Measurements from ENCODE around the gene MYO5C. TPM values are rescaled to one million over a fixed set of nuclear protein-coding genes. Genes with fewer than 3 reads are reported as not detected.

MYO5C gene
- total RNA-seq, 1 donor from 2014 or later: 22.9 TPM

- H3K4me1 Mint-ChIP-seq (ENCODE audit: unreplicated experiment): peaks cover 22% of the 10 kb centered on the region
- no peak overlapping the region for H3K4me3 Mint-ChIP-seq (ENCODE audit: unreplicated experiment)
- TF ChIP-seq CTCF (IDR thresholded peaks at IDR 0.05; ENCODE audit: unreplicated experiment): no peak
- no peaks in the 10 kb centered on the region for H3K9me3 Mint-ChIP-seq (ENCODE audit: unreplicated experiment)
- no peak overlapping the region for H3K27ac Mint-ChIP-seq (ENCODE audit: unreplicated experiment)
- H3K27me3 Mint-ChIP-seq (ENCODE audit: unreplicated experiment): peaks cover 4% of the 10 kb centered on the region
- peaks cover 5% of the 10 kb centered on the region for H3K36me3 Mint-ChIP-seq (ENCODE audit: low read depth, unreplicated experiment)
- DNase-seq (ENCODE audit: low spot score): no peak
Measured at GRCh38 chr15:52255008-52255407, 40.6 kb downstream of the MYO5C start.

- Mint-ChIP-seq H3K4me1 (ENCODE audit: unreplicated experiment) (peaks cover 22% of the 10 kb centered on the region), H3K36me3 (ENCODE audit: low read depth, unreplicated experiment) (peaks cover 5% of the 10 kb centered on the region), H3K27ac (ENCODE audit: unreplicated experiment) (no peak overlapping the region)
Measured at GRCh38 chr15:52254391-52254790, 41.2 kb downstream of the MYO5C start.

GRCh38 chr15:52252781-52253180 is 42.8 kb downstream of the MYO5C start:
- H3K27ac Mint-ChIP-seq (ENCODE audit: unreplicated experiment): no peak overlapping the region
- no peak overlapping the region for H3K4me3 Mint-ChIP-seq (ENCODE audit: unreplicated experiment)
- H3K36me3 Mint-ChIP-seq (ENCODE audit: low read depth, unreplicated experiment): peaks cover 6% of the 10 kb centered on the region
- no peak for TF ChIP-seq CTCF (IDR thresholded peaks at IDR 0.05; ENCODE audit: unreplicated experiment)
- H3K9me3 Mint-ChIP-seq (ENCODE audit: unreplicated experiment): no peaks in the 10 kb centered on the region
- H3K27me3 Mint-ChIP-seq (ENCODE audit: unreplicated experiment): peaks cover 2% of the 10 kb centered on the region
- H3K4me1 Mint-ChIP-seq (ENCODE audit: unreplicated experiment): peaks cover 22% of the 10 kb centered on the region
- DNase-seq (ENCODE audit: low spot score): no peak

More at GRCh38 chr15:52254391-52254790, 41.2 kb downstream of the MYO5C start:
- H3K27me3 Mint-ChIP-seq (ENCODE audit: unreplicated experiment): peaks cover 4% of the 10 kb centered on the region
- no peaks in the 10 kb centered on the region for H3K9me3 Mint-ChIP-seq (ENCODE audit: unreplicated experiment)
- H3K4me3 Mint-ChIP-seq (ENCODE audit: unreplicated experiment): no peak overlapping the region
- TF ChIP-seq CTCF (IDR thresholded peaks at IDR 0.05; ENCODE audit: unreplicated experiment): no peak
- DNase-seq (ENCODE audit: low spot score): peak; percentile 31

DNA sequence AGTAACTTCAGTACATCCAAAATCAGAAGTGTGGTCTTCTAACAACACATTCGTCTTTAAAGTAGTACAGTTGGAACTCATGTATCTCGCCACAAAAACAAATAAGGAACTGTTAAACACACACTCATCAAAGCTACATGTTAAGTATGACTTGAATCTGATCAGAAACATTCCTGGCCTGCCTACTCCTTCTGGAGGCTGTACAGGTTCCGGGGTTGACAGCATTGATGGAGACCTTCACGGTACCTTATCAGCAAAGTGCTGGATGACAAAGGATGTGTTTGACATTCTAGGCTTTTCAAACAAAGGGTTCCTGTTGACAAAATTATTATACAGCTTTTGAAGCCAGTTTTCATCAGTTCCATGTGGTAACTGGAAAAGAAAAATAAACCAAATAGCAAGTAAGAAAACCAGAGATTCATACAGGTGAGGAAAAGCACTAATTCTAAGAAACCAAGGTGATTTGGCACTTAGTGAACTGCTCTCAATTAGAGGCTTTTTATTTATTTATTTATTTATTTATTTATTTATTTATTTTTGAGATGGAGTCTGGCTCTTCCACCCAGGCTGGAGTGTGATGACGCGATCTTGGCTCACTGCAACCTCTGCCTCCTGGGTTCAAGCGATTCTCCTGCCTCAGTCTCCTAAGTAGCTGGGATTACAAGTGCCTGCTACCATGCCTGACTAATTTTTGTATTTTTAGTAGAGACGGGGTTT is 44.3 kb downstream of the MYO5C start:
- Mint-ChIP-seq H3K36me3 (ENCODE audit: low read depth, unreplicated experiment) (peaks cover 8% of the 10 kb centered on the region), H3K27me3 (ENCODE audit: unreplicated experiment) (no peaks in the 10 kb centered on the region), H3K4me1 (ENCODE audit: unreplicated experiment) (peaks cover 20% of the 10 kb centered on the region), H3K9me3 (ENCODE audit: unreplicated experiment) (no peaks in the 10 kb centered on the region), H3K4me3 (ENCODE audit: unreplicated experiment) (no peak overlapping the region), H3K27ac (ENCODE audit: unreplicated experiment) (no peak overlapping the region)
- DNase-seq (ENCODE audit: low spot score): no peak
- no peak for TF ChIP-seq CTCF (IDR thresholded peaks at IDR 0.05; ENCODE audit: unreplicated experiment)

DNA sequence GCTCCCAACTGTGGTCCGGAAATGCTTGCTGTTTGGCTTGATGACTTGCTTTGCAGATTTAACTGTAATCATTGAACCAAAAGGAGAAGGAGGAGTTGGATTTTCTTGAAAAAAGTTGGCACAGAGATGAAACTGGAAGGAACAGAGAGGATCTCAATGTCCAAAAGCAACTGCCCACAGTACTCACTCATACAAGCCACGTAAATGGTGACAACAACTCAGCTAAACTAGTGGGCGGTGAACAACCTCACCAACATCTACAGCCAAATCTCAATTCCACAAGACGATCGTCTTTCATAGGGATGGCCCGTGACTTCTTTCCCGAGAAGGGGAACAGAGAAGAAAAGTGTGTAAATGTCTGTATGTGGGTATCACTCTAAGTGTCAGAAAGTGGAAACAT is 48.1 kb downstream of the MYO5C start:
- DNase-seq (ENCODE audit: low spot score): no peak
- H3K4me3 Mint-ChIP-seq (ENCODE audit: unreplicated experiment): no peak overlapping the region
- peaks cover 28% of the 10 kb centered on the region for H3K36me3 Mint-ChIP-seq (ENCODE audit: low read depth, unreplicated experiment)
- H3K9me3 Mint-ChIP-seq (ENCODE audit: unreplicated experiment): no peaks in the 10 kb centered on the region
- H3K27me3 Mint-ChIP-seq (ENCODE audit: unreplicated experiment): peaks cover 3% of the 10 kb centered on the region
- no peaks in the 10 kb centered on the region for H3K4me1 Mint-ChIP-seq (ENCODE audit: unreplicated experiment)
- TF ChIP-seq CTCF (IDR thresholded peaks at IDR 0.05; ENCODE audit: unreplicated experiment): no peak
- no peak overlapping the region for H3K27ac Mint-ChIP-seq (ENCODE audit: unreplicated experiment)
